OCI-LY3 (cell line): ENCODE results near the gene ELAVL1.

Experiments used
- EZH2phosphoT487 ChIP-seq: fragments of 200-600 bp; shearing (Covaris generic); IDR thresholded peaks from 2 replicates; pipeline ENCODE4 v1.6.1; 2018; ENCODE audit warnings: antibody characterized with exemption, mixed run types, low read depth
- TF ChIP-seq, protein P1 (sequence below): fragments of 200-600, 300-600 bp; sonication (generic); IDR thresholded peaks from 2 replicates; pipeline ENCODE4 v1.5.1; 2014; ENCODE audit warnings: antibody characterized with exemption, low read length, low read depth

DNA sequence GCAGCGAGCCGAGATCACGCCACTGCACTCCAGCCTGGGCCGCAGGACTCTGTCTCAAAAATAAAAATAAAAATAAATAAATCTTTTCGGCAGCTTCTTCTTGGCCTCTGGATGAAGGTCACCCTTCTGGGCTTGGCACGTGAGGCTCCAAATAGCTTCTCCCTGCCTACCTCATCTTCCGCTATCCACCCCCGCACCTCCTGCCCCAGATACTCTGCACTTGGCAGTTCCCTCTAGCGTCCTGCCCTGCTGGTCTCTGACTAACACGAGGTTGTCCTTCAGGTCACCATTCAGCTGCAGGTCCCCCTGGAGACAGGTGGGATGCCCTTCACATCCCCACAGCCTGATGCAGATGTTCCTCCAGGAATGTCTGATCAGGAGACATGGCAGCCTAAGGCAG, 38.6 kb upstream of the ELAVL1 start:
- TF ChIP-seq, protein P1, sequence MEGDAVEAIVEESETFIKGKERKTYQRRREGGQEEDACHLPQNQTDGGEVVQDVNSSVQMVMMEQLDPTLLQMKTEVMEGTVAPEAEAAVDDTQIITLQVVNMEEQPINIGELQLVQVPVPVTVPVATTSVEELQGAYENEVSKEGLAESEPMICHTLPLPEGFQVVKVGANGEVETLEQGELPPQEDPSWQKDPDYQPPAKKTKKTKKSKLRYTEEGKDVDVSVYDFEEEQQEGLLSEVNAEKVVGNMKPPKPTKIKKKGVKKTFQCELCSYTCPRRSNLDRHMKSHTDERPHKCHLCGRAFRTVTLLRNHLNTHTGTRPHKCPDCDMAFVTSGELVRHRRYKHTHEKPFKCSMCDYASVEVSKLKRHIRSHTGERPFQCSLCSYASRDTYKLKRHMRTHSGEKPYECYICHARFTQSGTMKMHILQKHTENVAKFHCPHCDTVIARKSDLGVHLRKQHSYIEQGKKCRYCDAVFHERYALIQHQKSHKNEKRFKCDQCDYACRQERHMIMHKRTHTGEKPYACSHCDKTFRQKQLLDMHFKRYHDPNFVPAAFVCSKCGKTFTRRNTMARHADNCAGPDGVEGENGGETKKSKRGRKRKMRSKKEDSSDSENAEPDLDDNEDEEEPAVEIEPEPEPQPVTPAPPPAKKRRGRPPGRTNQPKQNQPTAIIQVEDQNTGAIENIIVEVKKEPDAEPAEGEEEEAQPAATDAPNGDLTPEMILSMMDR: no peak
- TF ChIP-seq EZH2phosphoT487: no peak
